Thyroid gland (tissue), 4 donors: ENCODE data around the gene C11orf91. TPM values are rescaled to one million over a fixed set of nuclear protein-coding genes. Genes with fewer than 3 reads are reported as not detected.

ENCODE experiments used
- DNase-seq, 2 donors: peaks; one replicate each; pipeline ENCODE4 v3.0.0-alpha.2; 2019
- H3K27ac ChIP-seq, 3 donors: fragments of 200-600 bp; sonication (generic); 1 replicate in 2 of 3; 2 replicates in 1 of 3; pipeline ENCODE4 v1.5.1; 2016 to 2019; ENCODE audit warnings: mild to moderate bottlenecking in 1 of 3, moderate library complexity in 1 of 3
- H3K27me3 ChIP-seq: fragments of 200-600 bp; sonication (generic); one replicate; pipeline ENCODE4 v1.5.1; 2019
- H3K36me3 ChIP-seq, 2 donors: fragments of 200-600 bp; sonication (generic); one replicate each; pipeline ENCODE4 v1.5.1; 2016 to 2019
- H3K4me1 ChIP-seq, 2 donors: fragments of 200-600 bp; sonication (generic); one replicate each; pipeline ENCODE4 v1.5.1; 2017 to 2019
- H3K4me3 ChIP-seq, 3 donors: fragments of 200-600 bp; sonication (generic); replicated peaks in 1 of 3; 1 replicate in 2 of 3; 2 replicates in 1 of 3; pipeline ENCODE4 v1.5.1; 2016; ENCODE audit warnings: mild to moderate bottlenecking in 1 of 3
- H3K9me3 ChIP-seq: fragments of 200-600 bp; sonication (generic); one replicate; pipeline ENCODE4 v1.5.1; 2017
- CTCF ChIP-seq, 6 experiments: fragments of 200-600 bp in 3 of 6; fragments of 450-650 bp in 3 of 6; sonication (generic) in 3 of 6; IDR thresholded peaks; one replicate each; pipeline ENCODE4 v1.5.1; 2016 to 2019; ENCODE audit warnings: antibody characterized with exemption in 6 of 6, mild to moderate bottlenecking in 2 of 6, inconsistent platforms in 1 of 6, moderate library complexity in 1 of 6
- POLR2A ChIP-seq, 2 donors: fragments of 450-650 bp; IDR thresholded peaks; one replicate each; pipeline ENCODE4 v1.6.1; 2017; ENCODE audit warnings: antibody characterized with exemption in 2 of 2, mild to moderate bottlenecking in 2 of 2, moderate library complexity in 1 of 2
- WGBS, 2 donors: methylation state at CpG; one replicate each; pipeline ENCODE4 v1.1.5; 2017; 5-methylcytosine and 5-hydroxymethylcytosine counted together
- intact Hi-C: fragments of 100-400 bp; cut with DNase I; formaldehyde crosslinking; loops from one replicate; pipeline ENCODE4 v1.15.1; 2023
- total RNA-seq, 4 donors: library from RNA; depleted of rRNA; stranded (reverse); fragments of >200 nt; gene quantifications; one replicate each; pipeline ENCODE4 v1.2.3, GENCODE V29; 2016

C11orf91 gene
- total RNA-seq, 4 donors from 2014 or later: not detected

- no peaks in the 10 kb centered on the region for H3K9me3 ChIP-seq
- no peak for DNase-seq
- no peaks in the 10 kb centered on the region for H3K36me3 ChIP-seq
- 94 to 100% methylated on average over 3 of the region's 3 CpGs for WGBS, 2 donors
- no peak overlapping the region for H3K4me3 ChIP-seq
- H3K27me3 ChIP-seq: no peaks in the 10 kb centered on the region
- no peak overlapping the region for H3K27ac ChIP-seq
- TF ChIP-seq CTCF (IDR thresholded peaks at IDR 0.05) (no peak), POLR2A (IDR thresholded peaks at IDR 0.05) (no peak)
- intact Hi-C loops: no loop called here
- H3K4me1 ChIP-seq: no peaks in the 10 kb centered on the region
Measured at GRCh38 chr11:33674035-33674814, 26.4 kb downstream of the C11orf91 start.

GRCh38 chr11:33672273-33672672 is 28.4 kb downstream of the C11orf91 start:
- no peak for DNase-seq
- Histone ChIP-seq H3K27ac (no peak overlapping the region), H3K4me1 (peaks cover 0 to 5% of the 10 kb centered on the region in 2 donors), H3K4me3 (no peak overlapping the region), H3K36me3 (no peaks in the 10 kb centered on the region), H3K27me3 (no peaks in the 10 kb centered on the region), H3K9me3 (no peaks in the 10 kb centered on the region)
- TF ChIP-seq POLR2A (IDR thresholded peaks at IDR 0.05): no peak
- no peak for TF ChIP-seq CTCF (IDR thresholded peaks at IDR 0.05)
- intact Hi-C loops: no loop called here
- WGBS, 2 donors: 85 to 95% methylated on average over 4 of the region's 4 CpGs

GRCh38 chr11:33670250-33671011 is 30.2 kb downstream of the C11orf91 start:
- no peak for DNase-seq
- TF ChIP-seq POLR2A (IDR thresholded peaks at IDR 0.05): no peak
- TF ChIP-seq CTCF (IDR thresholded peaks at IDR 0.05): no peak
- Histone ChIP-seq H3K27me3 (no peaks in the 10 kb centered on the region), H3K4me3 (no peak overlapping the region), H3K9me3 (no peaks in the 10 kb centered on the region), H3K36me3 (no peaks in the 10 kb centered on the region), H3K27ac (no peak overlapping the region), H3K4me1 (peaks cover 0 to 5% of the 10 kb centered on the region in 2 donors)
- WGBS, 2 donors: 81 to 88% methylated on average over 5 of the region's 5 CpGs
- intact Hi-C loops: no loop called here

- no peak for TF ChIP-seq CTCF (IDR thresholded peaks at IDR 0.05)
- no peak for TF ChIP-seq POLR2A (IDR thresholded peaks at IDR 0.05)
- intact Hi-C loops: no loop called here
- H3K27ac ChIP-seq: no peak overlapping the region
- 90% methylated on average over 5 of the region's 5 CpGs for WGBS, 2 donors
- no peak overlapping the region for H3K4me3 ChIP-seq
- H3K27me3 ChIP-seq: no peaks in the 10 kb centered on the region
- H3K4me1 ChIP-seq: peaks cover 0 to 5% of the 10 kb centered on the region in 2 donors
- no peaks in the 10 kb centered on the region for H3K9me3 ChIP-seq
- no peak for DNase-seq
- H3K36me3 ChIP-seq: no peaks in the 10 kb centered on the region
Measured at GRCh38 chr11:33669598-33670249, 30.9 kb downstream of the C11orf91 start.
